ENCODE results near the gene HJURP.
A peak's percentile ranks its signal among the peaks of the same experiment; 100 is the strongest.

DNA sequence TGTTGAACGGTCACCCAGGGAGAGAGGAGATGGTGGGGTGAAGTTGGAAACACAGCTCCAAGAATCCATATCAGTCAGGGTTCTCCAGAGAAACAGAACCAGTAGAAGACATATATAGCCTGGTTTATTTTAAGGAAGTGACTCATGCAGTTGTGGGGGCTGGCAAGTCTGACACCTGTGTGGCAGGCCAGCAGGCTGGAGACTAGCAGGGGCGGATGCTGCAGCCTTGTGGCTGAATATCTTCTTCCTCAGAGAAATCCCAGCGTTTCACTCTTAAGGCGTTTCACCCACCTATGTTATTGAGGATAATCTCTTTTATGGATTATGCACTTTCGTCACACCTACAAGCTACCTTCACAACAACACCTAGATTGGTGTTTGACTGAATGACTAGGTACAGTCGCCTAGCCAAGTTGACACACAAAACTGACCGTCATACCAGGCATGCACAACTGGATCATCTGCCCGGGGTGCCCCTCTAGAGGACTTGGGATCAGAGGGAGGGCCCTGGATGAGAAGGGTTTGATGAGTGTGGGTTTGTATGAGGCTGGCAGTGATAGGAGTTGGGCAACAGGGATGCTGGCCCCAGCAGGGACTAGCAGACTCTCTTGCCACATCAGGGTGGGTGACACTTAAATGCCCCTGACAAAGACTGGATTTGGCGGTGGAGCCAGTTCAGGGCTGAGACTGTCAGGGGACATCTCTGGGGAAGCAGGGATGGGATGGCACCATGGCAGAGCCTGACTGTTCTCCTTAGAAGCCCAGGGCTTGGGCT lies 52.8 kb downstream of the HJURP start:
- TF ChIP-seq CTCF (optimal IDR thresholded peaks at IDR 0.05 in 1 of 3, IDR thresholded peaks at IDR 0.05 in 1 of 3, conservative IDR thresholded peaks at IDR 0.05 in 1 of 3; ENCODE audit: extremely low read depth in 1 of 3, insufficient read depth in 2 of 3, low read length in 3 of 3): peak in 1 of 3 experiments; percentile 45
- TF ChIP-seq EZH2 (IDR thresholded peaks at IDR 0.05; ENCODE audit: low read length): no peak

Measured in keratinocyte (primary cell).